ENCODE results near the gene ERCC1.

ERCC1 gene

GRCh38 chr19:45368737-45369340, 54.9 kb downstream of the ERCC1 start:
- no peak for DNase-seq (ENCODE audit: low read depth in 1 of 2, low spot score in 1 of 2)

DNA sequence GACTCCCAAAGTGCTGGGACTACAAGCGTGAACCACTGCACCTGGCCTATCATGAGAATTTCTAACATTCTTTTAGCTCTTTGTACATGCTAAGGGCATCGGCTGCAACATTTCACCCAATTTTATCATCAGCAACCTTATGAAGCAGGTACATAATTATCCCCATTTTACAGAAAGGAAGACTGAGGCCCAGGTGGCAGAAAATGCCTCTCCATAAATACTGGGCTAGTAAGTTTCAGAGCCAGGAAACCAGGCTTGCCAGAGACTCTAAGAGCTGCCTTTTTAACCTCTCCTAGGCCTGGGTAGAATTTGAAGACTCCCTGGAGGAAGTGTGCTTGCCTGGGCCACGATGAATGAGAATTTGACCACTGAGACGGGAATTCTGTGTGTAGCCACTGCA, 55.6 kb downstream of the ERCC1 start:
- DNase-seq (ENCODE audit: low read depth in 1 of 2, low spot score in 1 of 2) = no peak

- no peak for DNase-seq (ENCODE audit: low read depth in 1 of 2, low spot score in 1 of 2)
Observed at GRCh38 chr19:45364696-45365095, 59.0 kb downstream of the ERCC1 start.

DNA sequence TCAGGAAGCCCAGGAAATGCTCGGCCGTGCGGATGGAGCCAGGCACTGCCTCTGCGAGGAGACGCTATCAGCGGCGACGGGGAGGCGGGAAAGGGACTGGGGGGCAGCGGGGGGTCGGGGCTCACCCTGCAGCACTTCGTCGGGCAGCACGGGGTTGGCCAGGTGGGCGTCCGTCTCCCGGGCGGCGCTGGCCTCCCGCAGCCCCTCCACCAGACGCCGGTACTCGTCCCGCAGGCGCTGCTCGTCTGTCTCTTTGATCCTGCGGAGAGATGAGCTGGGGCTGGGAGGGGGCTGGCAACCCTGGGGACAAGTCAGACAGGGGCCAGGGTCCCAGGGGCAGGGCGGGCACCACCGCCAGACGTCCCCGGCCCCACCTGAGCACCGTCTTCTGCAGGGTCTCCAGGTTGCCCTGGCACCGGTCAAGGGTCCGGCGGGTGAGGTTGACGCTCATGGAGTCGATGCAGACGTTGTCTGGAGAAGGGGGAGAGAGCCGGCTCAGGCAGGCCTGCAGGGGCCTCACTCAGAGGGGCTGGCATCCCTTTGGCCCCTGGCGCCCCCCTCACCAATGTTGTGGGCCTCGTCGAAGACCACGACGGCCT, 59.8 kb downstream of the ERCC1 start:
- no peak for DNase-seq (ENCODE audit: low read depth in 1 of 2, low spot score in 1 of 2)

GRCh38 chr19:45362291-45362690, 61.4 kb downstream of the ERCC1 start:
- DNase-seq (ENCODE audit: low read depth in 1 of 2, low spot score in 1 of 2) = no peak

DNA sequence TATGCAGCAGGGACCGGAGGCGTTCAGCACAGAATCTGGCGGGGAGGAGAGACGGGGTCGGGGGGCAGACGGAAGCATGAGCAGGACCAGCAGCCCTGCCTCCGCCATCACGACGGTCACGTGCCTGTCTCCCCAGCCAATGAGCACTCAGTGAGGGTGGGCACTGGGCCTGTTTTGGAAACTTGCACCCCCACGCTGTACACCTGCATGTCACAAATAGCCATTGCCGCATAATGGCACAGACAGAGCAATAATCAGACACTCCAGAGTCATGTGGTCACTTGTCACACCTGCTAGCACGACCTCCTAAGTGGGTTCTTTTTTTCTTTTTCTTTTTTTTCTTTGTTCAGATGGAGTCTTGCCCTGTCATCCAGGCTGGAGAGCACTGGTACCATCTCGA, 62.1 kb downstream of the ERCC1 start:
- no peak for DNase-seq (ENCODE audit: low read depth in 1 of 2, low spot score in 1 of 2)

GRCh38 chr19:45358213-45358792, 65.4 kb downstream of the ERCC1 start:
- no peak for DNase-seq (ENCODE audit: low read depth in 1 of 2, low spot score in 1 of 2)

DNA sequence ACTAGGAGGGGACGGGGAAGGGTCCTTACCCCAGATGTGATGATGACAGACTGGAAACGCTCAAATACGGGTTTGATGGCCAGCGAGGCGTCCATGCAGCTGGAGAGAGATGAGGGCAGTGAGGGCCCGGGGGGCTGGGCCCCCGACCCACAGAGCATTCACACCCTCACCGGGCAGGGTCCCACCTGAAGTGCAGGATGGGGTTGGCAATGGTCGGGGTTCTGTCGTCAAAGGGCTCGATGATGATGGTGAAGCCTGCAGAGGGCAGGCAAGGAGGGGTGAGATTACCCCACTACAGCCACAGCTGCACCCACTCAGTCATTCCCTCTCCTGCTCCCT, 66.3 kb downstream of the ERCC1 start:
- DNase-seq (ENCODE audit: low read depth in 1 of 2, low spot score in 1 of 2) = no peak

All from stimulated activated CD4-positive, alpha-beta T cell treated with anti-CD3 and anti-CD28 coated beads, Interleukin-15, amount 100 ng/mL, for 1 hour (primary cell).